Trophoblast cell (in vitro differentiated cells and primary cell): ENCODE results near the gene SOCS6.
A peak's percentile ranks its signal among the peaks of the same experiment; 100 is the strongest.

ENCODE experiments used
- DNase-seq, 2 donors: peaks; one replicate each; pipeline ENCODE4 v3.0.0-alpha.2; 2016
- H2AFZ ChIP-seq: 2 replicates; pipeline ENCODE4 v1.6.1; 2013; ENCODE audit warnings: low read length, moderate library complexity, mild to moderate bottlenecking; ENCODE audit not compliant: insufficient read depth, poor library complexity
- H2AK5ac ChIP-seq: 2 replicates; pipeline ENCODE4 v1.6.1; 2013; ENCODE audit warnings: mild to moderate bottlenecking, low read length
- H2BK120ac ChIP-seq: 2 replicates; pipeline ENCODE4 v1.6.1; 2013; ENCODE audit warnings: low read length, mild to moderate bottlenecking, moderate library complexity; ENCODE audit not compliant: insufficient read depth, poor library complexity
- H2BK12ac ChIP-seq: 2 replicates; pipeline ENCODE4 v1.6.1; 2013; ENCODE audit warnings: mild to moderate bottlenecking, low read length, moderate library complexity
- H2BK5ac ChIP-seq: 2 replicates; pipeline ENCODE4 v1.6.1; 2013; ENCODE audit warnings: low read length, low read depth, moderate library complexity, mild to moderate bottlenecking; ENCODE audit not compliant: poor library complexity
- H3K14ac ChIP-seq: 2 replicates; pipeline ENCODE4 v1.6.1; 2013; ENCODE audit warnings: mild to moderate bottlenecking, low read length
- H3K18ac ChIP-seq: 2 replicates; pipeline ENCODE4 v1.6.1; 2013; ENCODE audit warnings: mild to moderate bottlenecking, low read length
- H3K23ac ChIP-seq: 2 replicates; pipeline ENCODE4 v1.6.1; 2013; ENCODE audit warnings: low read length
- H3K27ac ChIP-seq: 2 replicates; pipeline ENCODE4 v1.5.1; 2013; ENCODE audit warnings: low read depth, mild to moderate bottlenecking, inconsistent platforms, low read length, moderate library complexity
- H3K27me3 ChIP-seq: 2 replicates; pipeline ENCODE4 v1.6.1; 2013; ENCODE audit warnings: inconsistent platforms, mild to moderate bottlenecking, low read length, moderate library complexity; ENCODE audit not compliant: insufficient read depth
- H3K36me3 ChIP-seq, 2 experiments: 1 replicate in 1 of 2; 2 replicates in 1 of 2; pipeline ENCODE4 v1.6.1; 2013; ENCODE audit warnings: low read length in 2 of 2, mild to moderate bottlenecking in 2 of 2, moderate library complexity in 1 of 2; ENCODE audit not compliant: insufficient read depth in 2 of 2, control insufficient read depth in 1 of 2
- H3K4ac ChIP-seq: 2 replicates; pipeline ENCODE4 v1.6.1; 2013; ENCODE audit warnings: low read depth, mild to moderate bottlenecking, low read length, moderate library complexity
- H3K4me1 ChIP-seq, 2 experiments: 1 replicate in 1 of 2; 2 replicates in 1 of 2; pipeline ENCODE4 v1.6.1; 2013; ENCODE audit warnings: low read length in 2 of 2, mild to moderate bottlenecking in 2 of 2, moderate library complexity in 1 of 2; ENCODE audit not compliant: insufficient read depth in 2 of 2, control insufficient read depth in 1 of 2
- H3K4me2 ChIP-seq: 2 replicates; pipeline ENCODE4 v1.6.1; 2013; ENCODE audit warnings: inconsistent platforms, mild to moderate bottlenecking, low read length, moderate library complexity
- H3K4me3 ChIP-seq: 2 replicates; pipeline ENCODE4 v1.5.1; 2013; ENCODE audit warnings: mild to moderate bottlenecking, low read depth, low read length, inconsistent platforms
- H3K79me1 ChIP-seq: one replicate; pipeline ENCODE4 v1.6.1; 2013; ENCODE audit warnings: low read length
- H3K79me2 ChIP-seq: 2 replicates; pipeline ENCODE4 v1.6.1; 2013; ENCODE audit warnings: low read length, mild to moderate bottlenecking; ENCODE audit not compliant: control insufficient read depth, insufficient read depth, poor library complexity
- H3K9ac ChIP-seq: 2 replicates; pipeline ENCODE4 v1.6.1; 2013; ENCODE audit warnings: mild to moderate bottlenecking, low read length
- H3K9me3 ChIP-seq: 2 replicates; pipeline ENCODE4 v1.6.1; 2013; ENCODE audit warnings: low read depth, mild to moderate bottlenecking, control low read depth, inconsistent platforms, low read length; ENCODE audit not compliant: insufficient read depth
- H4K12ac ChIP-seq: 2 replicates; pipeline ENCODE4 v1.6.1; 2013; ENCODE audit warnings: low read depth, mild to moderate bottlenecking, low read length, moderate library complexity
- H4K8ac ChIP-seq: 2 replicates; pipeline ENCODE4 v1.6.1; 2013; ENCODE audit warnings: low read depth, mild to moderate bottlenecking, low read length, moderate library complexity
- H4K91ac ChIP-seq: one replicate; pipeline ENCODE4 v1.6.1; 2013; ENCODE audit warnings: low read depth, mild to moderate bottlenecking, low read length, moderate library complexity
- WGBS: extraction: QIAGEN DNeasy Blood & Tissue Kit; methylation state at CpG from one replicate; pipeline ENCODE4 v1.1.7; 2013; ENCODE audit warnings: missing lambda C conversion rate; ENCODE audit not compliant: insufficient read length, insufficient coverage; ENCODE audit errors: extremely low coverage; 5-methylcytosine and 5-hydroxymethylcytosine counted together

Gene SOCS6

GRCh38 chr18:70333757-70334156 is 44.9 kb downstream of the SOCS6 start:
- Histone ChIP-seq H2BK12ac (peak overlapping the region; percentile 92), H3K27me3 (no peaks in the 10 kb centered on the region), H2AFZ (no peak overlapping the region), H3K4me3 (no peak overlapping the region), H2BK5ac (peak overlapping the region; percentile 78), H2AK5ac (no peak overlapping the region), H3K9ac (no peak overlapping the region), H3K18ac (peak overlapping the region; percentile 25), H3K23ac (no peak overlapping the region), H3K9me3 (peaks cover 2% of the 10 kb centered on the region), H4K91ac (peak overlapping the region; percentile 50), H3K4ac (no peak overlapping the region), H4K12ac (no peak overlapping the region), H3K79me2 (peaks cover 3% of the 10 kb centered on the region), H3K4me1 (peaks cover 8 to 12% of the 10 kb centered on the region in 2 experiments), H3K14ac (peak overlapping the region; percentile 13), H3K4me2 (no peak overlapping the region), H3K36me3 (peaks cover 1 to 4% of the 10 kb centered on the region in 2 experiments), H3K79me1 (peaks cover 18% of the 10 kb centered on the region), H3K27ac (peak overlapping the region; percentile 65), H2BK120ac (peak overlapping the region; percentile 96), H4K8ac (peak overlapping the region; percentile 8)
- DNase-seq, result peak; percentile 93 to 94
- no CpG with 5 or more reads among the region's 2 CpGs for WGBS

GRCh38 chr18:70334264-70334663 is 45.4 kb downstream of the SOCS6 start:
- Histone ChIP-seq H4K91ac (peak overlapping the region; percentile 50), H2AFZ (no peak overlapping the region), H2BK120ac (peak overlapping the region; percentile 96), H4K8ac (peak overlapping the region; percentile 8), H3K4me2 (no peak overlapping the region), H2BK12ac (peak overlapping the region; percentile 92), H3K27me3 (no peaks in the 10 kb centered on the region), H4K12ac (no peak overlapping the region), H3K4me1 (peaks cover 11 to 12% of the 10 kb centered on the region in 2 experiments), H2AK5ac (no peak overlapping the region), H3K23ac (no peak overlapping the region), H3K27ac (peak overlapping the region; percentile 65), H2BK5ac (peak overlapping the region; percentile 78), H3K9me3 (peaks cover 2% of the 10 kb centered on the region), H3K18ac (no peak overlapping the region), H3K14ac (peak overlapping the region; percentile 67), H3K36me3 (peaks cover 1 to 5% of the 10 kb centered on the region in 2 experiments), H3K79me2 (peaks cover 3% of the 10 kb centered on the region), H3K9ac (no peak overlapping the region), H3K79me1 (peaks cover 22% of the 10 kb centered on the region), H3K4ac (no peak overlapping the region), H3K4me3 (no peak overlapping the region)
- no peak for DNase-seq
- no CpG with 5 or more reads among the region's 1 CpG for WGBS

- Histone ChIP-seq H3K9me3 (peaks cover 2% of the 10 kb centered on the region), H3K79me2 (peaks cover 3% of the 10 kb centered on the region), H3K4me3 (no peak overlapping the region), H2BK12ac (no peak overlapping the region), H2AK5ac (no peak overlapping the region), H4K8ac (no peak overlapping the region), H3K9ac (no peak overlapping the region), H3K27ac (peak overlapping the region; percentile 27), H3K4me2 (no peak overlapping the region), H3K4me1 (peaks cover 11 to 12% of the 10 kb centered on the region in 2 experiments), H2AFZ (no peak overlapping the region), H3K4ac (no peak overlapping the region), H3K36me3 (peaks cover 1 to 5% of the 10 kb centered on the region in 2 experiments), H4K91ac (no peak overlapping the region), H3K27me3 (no peaks in the 10 kb centered on the region), H4K12ac (no peak overlapping the region), H3K23ac (no peak overlapping the region), H2BK5ac (no peak overlapping the region), H3K18ac (no peak overlapping the region), H3K14ac (no peak overlapping the region), H2BK120ac (no peak overlapping the region), H3K79me1 (peaks cover 23% of the 10 kb centered on the region)
- no peak for DNase-seq
- no CpG with 5 or more reads among the region's 5 CpGs for WGBS
Measured at GRCh38 chr18:70334728-70335329, 46.0 kb downstream of the SOCS6 start.

GRCh38 chr18:70335892-70336726 is 47.3 kb downstream of the SOCS6 start:
- DNase-seq, result peak in 1 of 2 donors; percentile 35
- Histone ChIP-seq H3K23ac (no peak overlapping the region), H3K79me2 (peaks cover 3% of the 10 kb centered on the region), H3K4me2 (no peak overlapping the region), H3K27me3 (no peaks in the 10 kb centered on the region), H3K4me1 (peaks cover 11 to 14% of the 10 kb centered on the region in 2 experiments), H3K9me3 (peaks cover 2% of the 10 kb centered on the region), H4K12ac (peak overlapping the region; percentile 5), H3K18ac (peak overlapping the region; percentile 16), H3K79me1 (peaks cover 23% of the 10 kb centered on the region), H3K9ac (no peak overlapping the region), H3K4me3 (no peak overlapping the region), H3K36me3 (peaks cover 0 to 7% of the 10 kb centered on the region in 2 experiments), H3K4ac (peak overlapping the region; percentile 4), H3K14ac (peak overlapping the region; percentile 18), H4K8ac (peak overlapping the region; percentile 31), H3K27ac (peak overlapping the region; percentile 75), H2AFZ (no peak overlapping the region), H4K91ac (peak overlapping the region; percentile 45), H2BK12ac (peak overlapping the region; percentile 8), H2BK5ac (peak overlapping the region; percentile 60), H2AK5ac (no peak overlapping the region), H2BK120ac (peak overlapping the region; percentile 39)
- no CpG with 5 or more reads among the region's 5 CpGs for WGBS
